Activated naive CD4-positive, alpha-beta T cell treated with anti-CD3 and anti-CD28 coated beads, Interleukin-2, amount 10 ng/mL, durations not matched to agents 7 days and 5 days (primary cell): ENCODE measurements around the gene GRM8.

Experiments
- CTCF ChIA-PET: fragments of 350-600 bp; sonication (Branson Sonifier 250); formaldehyde crosslinking; loops from one replicate; lab custom pipeline; 2021; ENCODE audit warnings: antibody characterized with exemption; lab: Charles Lee
- DNase-seq: peaks from one replicate; pipeline ENCODE4 v3.0.0-alpha.2; 2020
- H3K27ac Mint-ChIP-seq: one replicate; pipeline ENCODE4 v1.8.0; 2021; ENCODE audit warnings: mild to moderate bottlenecking, moderate library complexity, mixed read lengths
- H3K27me3 Mint-ChIP-seq: one replicate; pipeline ENCODE4 v1.8.0; 2021; ENCODE audit warnings: mild to moderate bottlenecking, mixed read lengths
- H3K36me3 Mint-ChIP-seq: one replicate; pipeline ENCODE4 v1.8.0; 2021; ENCODE audit warnings: mixed read lengths
- H3K4me1 Mint-ChIP-seq: one replicate; pipeline ENCODE4 v1.8.0; 2021; ENCODE audit warnings: mixed read lengths
- H3K4me3 Mint-ChIP-seq: one replicate; pipeline ENCODE4 v1.8.0; 2021; ENCODE audit warnings: mild to moderate bottlenecking, moderate library complexity, mixed read lengths
- H3K9me3 Mint-ChIP-seq: one replicate; pipeline ENCODE4 v1.8.0; 2021; ENCODE audit warnings: mixed read lengths

GRM8 gene

GRCh38 chr7:127151379-127151778 is 101.4 kb downstream of the GRM8 start:
- Mint-ChIP-seq H3K27ac (no peak overlapping the region), H3K4me1 (no peaks in the 10 kb centered on the region), H3K36me3 (no peaks in the 10 kb centered on the region), H3K9me3 (no peaks in the 10 kb centered on the region), H3K4me3 (no peak overlapping the region), H3K27me3 (no peaks in the 10 kb centered on the region)
- CTCF ChIA-PET = interaction anchor here (1.0 kb wide), 1 partner anchor 23 kb away, joined by 3 read pairs; no protein-coding TSS in a partner anchor
- no peak for DNase-seq

GRCh38 chr7:127150543-127150942 is 102.2 kb downstream of the GRM8 start:
- DNase-seq = no peak
- Mint-ChIP-seq H3K36me3 (no peaks in the 10 kb centered on the region), H3K27me3 (no peaks in the 10 kb centered on the region), H3K27ac (no peak overlapping the region), H3K4me1 (no peaks in the 10 kb centered on the region), H3K9me3 (no peaks in the 10 kb centered on the region), H3K4me3 (no peak overlapping the region)
- CTCF ChIA-PET = no interaction called here

GRCh38 chr7:127146746-127147536 is 105.8 kb downstream of the GRM8 start:
- no peaks in the 10 kb centered on the region for H3K9me3 Mint-ChIP-seq
- H3K36me3 Mint-ChIP-seq = no peaks in the 10 kb centered on the region
- CTCF ChIA-PET = no interaction called here
- H3K4me3 Mint-ChIP-seq = no peak overlapping the region
- no peaks in the 10 kb centered on the region for H3K27me3 Mint-ChIP-seq
- H3K27ac Mint-ChIP-seq = no peak overlapping the region
- DNase-seq = no peak
- no peaks in the 10 kb centered on the region for H3K4me1 Mint-ChIP-seq

- no peaks in the 10 kb centered on the region for H3K36me3 Mint-ChIP-seq
- CTCF ChIA-PET = no interaction called here
- H3K27me3 Mint-ChIP-seq = no peaks in the 10 kb centered on the region
- no peaks in the 10 kb centered on the region for H3K9me3 Mint-ChIP-seq
- no peaks in the 10 kb centered on the region for H3K4me1 Mint-ChIP-seq
- H3K27ac Mint-ChIP-seq = no peak overlapping the region
- no peak for DNase-seq
- no peak overlapping the region for H3K4me3 Mint-ChIP-seq
These were observed 115.6 kb downstream of the GRM8 start for GRCh38 chr7:127137146-127137545.

GRCh38 chr7:127135871-127136485 is 116.8 kb downstream of the GRM8 start:
- Mint-ChIP-seq H3K27me3 (no peaks in the 10 kb centered on the region), H3K27ac (no peak overlapping the region)
- CTCF ChIA-PET = no interaction called here

GRCh38 chr7:127123220-127123619 is 129.5 kb downstream of the GRM8 start:
- Mint-ChIP-seq H3K36me3 (no peaks in the 10 kb centered on the region), H3K4me3 (no peak overlapping the region), H3K27me3 (no peaks in the 10 kb centered on the region), H3K9me3 (no peaks in the 10 kb centered on the region), H3K4me1 (no peaks in the 10 kb centered on the region), H3K27ac (no peak overlapping the region)
- CTCF ChIA-PET = no interaction called here
- no peak for DNase-seq

More at GRCh38 chr7:127135871-127136485, 116.8 kb downstream of the GRM8 start:
- no peak overlapping the region for H3K4me3 Mint-ChIP-seq
- H3K4me1 Mint-ChIP-seq = no peaks in the 10 kb centered on the region
- H3K9me3 Mint-ChIP-seq = no peaks in the 10 kb centered on the region
- H3K36me3 Mint-ChIP-seq = no peaks in the 10 kb centered on the region
- DNase-seq = no peak

GRCh38 chr7:127119517-127119916 is 133.2 kb downstream of the GRM8 start:
- Mint-ChIP-seq H3K4me3 (no peak overlapping the region), H3K27ac (no peak overlapping the region)
- CTCF ChIA-PET = no interaction called here

GRCh38 chr7:127114742-127115265 is 137.9 kb downstream of the GRM8 start:
- Mint-ChIP-seq H3K27ac (no peak overlapping the region), H3K36me3 (no peaks in the 10 kb centered on the region), H3K9me3 (no peaks in the 10 kb centered on the region), H3K4me3 (no peak overlapping the region), H3K27me3 (no peaks in the 10 kb centered on the region), H3K4me1 (no peaks in the 10 kb centered on the region)
- no peak for DNase-seq
- CTCF ChIA-PET = no interaction called here

More at GRCh38 chr7:127119517-127119916, 133.2 kb downstream of the GRM8 start:
- no peaks in the 10 kb centered on the region for H3K27me3 Mint-ChIP-seq
- no peaks in the 10 kb centered on the region for H3K4me1 Mint-ChIP-seq
- no peaks in the 10 kb centered on the region for H3K36me3 Mint-ChIP-seq
- DNase-seq = no peak
- H3K9me3 Mint-ChIP-seq = no peaks in the 10 kb centered on the region

GRCh38 chr7:127107601-127108007 is 145.1 kb downstream of the GRM8 start:
- no peaks in the 10 kb centered on the region for H3K4me1 Mint-ChIP-seq
- peaks cover 3% of the 10 kb centered on the region for H3K9me3 Mint-ChIP-seq
- no peaks in the 10 kb centered on the region for H3K36me3 Mint-ChIP-seq
- no peaks in the 10 kb centered on the region for H3K27me3 Mint-ChIP-seq
- peak overlapping the region; percentile 30 for H3K27ac Mint-ChIP-seq
- CTCF ChIA-PET = no interaction called here
- DNase-seq = peak; percentile 65
- H3K4me3 Mint-ChIP-seq = no peak overlapping the region

GRCh38 chr7:127093340-127093739 is 159.4 kb downstream of the GRM8 start:
- H3K4me3 Mint-ChIP-seq = no peak overlapping the region
- H3K27ac Mint-ChIP-seq = no peak overlapping the region
- no peak for DNase-seq
- no peaks in the 10 kb centered on the region for H3K36me3 Mint-ChIP-seq
- no peaks in the 10 kb centered on the region for H3K27me3 Mint-ChIP-seq
- CTCF ChIA-PET = no interaction called here
- no peaks in the 10 kb centered on the region for H3K9me3 Mint-ChIP-seq
- H3K4me1 Mint-ChIP-seq = no peaks in the 10 kb centered on the region

- Mint-ChIP-seq H3K9me3 (no peaks in the 10 kb centered on the region), H3K4me3 (no peak overlapping the region), H3K4me1 (no peaks in the 10 kb centered on the region), H3K27ac (no peak overlapping the region), H3K27me3 (no peaks in the 10 kb centered on the region), H3K36me3 (no peaks in the 10 kb centered on the region)
- CTCF ChIA-PET = no interaction called here
- DNase-seq = no peak
These were observed 161.1 kb downstream of the GRM8 start for GRCh38 chr7:127091620-127092019.

GRCh38 chr7:127089146-127089545 is 163.6 kb downstream of the GRM8 start:
- no peak for DNase-seq
- CTCF ChIA-PET = no interaction called here
- no peaks in the 10 kb centered on the region for H3K4me1 Mint-ChIP-seq
- no peaks in the 10 kb centered on the region for H3K36me3 Mint-ChIP-seq
- H3K27ac Mint-ChIP-seq = no peak overlapping the region
- H3K9me3 Mint-ChIP-seq = no peaks in the 10 kb centered on the region
- no peak overlapping the region for H3K4me3 Mint-ChIP-seq
- H3K27me3 Mint-ChIP-seq = no peaks in the 10 kb centered on the region

GRCh38 chr7:127081539-127081938 is 171.2 kb downstream of the GRM8 start:
- DNase-seq = no peak
- Mint-ChIP-seq H3K4me1 (no peaks in the 10 kb centered on the region), H3K9me3 (no peaks in the 10 kb centered on the region), H3K27ac (no peak overlapping the region), H3K36me3 (no peaks in the 10 kb centered on the region), H3K27me3 (no peaks in the 10 kb centered on the region), H3K4me3 (no peak overlapping the region)
- CTCF ChIA-PET = no interaction called here

- Mint-ChIP-seq H3K4me1 (no peaks in the 10 kb centered on the region), H3K9me3 (no peaks in the 10 kb centered on the region), H3K36me3 (no peaks in the 10 kb centered on the region), H3K27me3 (no peaks in the 10 kb centered on the region), H3K27ac (no peak overlapping the region), H3K4me3 (no peak overlapping the region)
- CTCF ChIA-PET = no interaction called here
- no peak for DNase-seq
These were observed 172.2 kb downstream of the GRM8 start for GRCh38 chr7:127080576-127080975.

GRCh38 chr7:127066974-127067373 is 185.8 kb downstream of the GRM8 start:
- H3K36me3 Mint-ChIP-seq = no peaks in the 10 kb centered on the region
- H3K4me1 Mint-ChIP-seq = no peaks in the 10 kb centered on the region
- peaks cover under 1% of the 10 kb centered on the region for H3K27me3 Mint-ChIP-seq
- H3K9me3 Mint-ChIP-seq = peaks cover 9% of the 10 kb centered on the region
- no peak for DNase-seq
- CTCF ChIA-PET = no interaction called here
- no peak overlapping the region for H3K4me3 Mint-ChIP-seq
- H3K27ac Mint-ChIP-seq = no peak overlapping the region
